ENCODE data around the gene TCF20.

TCF20 gene

GRCh38 chr22:42303396-42304323, 33.2 kb upstream of the TCF20 start:
- H3K9me3 ChIP-seq (ENCODE audit: insufficient read depth, low read depth, low read length): no peaks in the 10 kb centered on the region

GRCh38 chr22:42301742-42302102, 31.3 kb upstream of the TCF20 start:
- no peaks in the 10 kb centered on the region for H3K27me3 ChIP-seq (ENCODE audit: insufficient read depth, low read length, poor library complexity, severe bottlenecking)
- TF ChIP-seq EZH2phosphoT487 (IDR thresholded peaks at IDR 0.05; ENCODE audit: borderline replicate concordance) (no peak), CTCF (conservative IDR thresholded peaks at IDR 0.05; ENCODE audit: low read length) (no peak)
- peaks cover 21% of the 10 kb centered on the region for H3K79me2 ChIP-seq (ENCODE audit: insufficient read depth, low read length)
- H3K4me2 ChIP-seq (ENCODE audit: low read depth, low read length, poor library complexity, severe bottlenecking): peak overlapping the region; percentile 98
- no peaks in the 10 kb centered on the region for H4K20me1 ChIP-seq (ENCODE audit: insufficient read depth, low read length, poor library complexity, severe bottlenecking)
- peaks cover 63% of the 10 kb centered on the region for H3K4me1 ChIP-seq (ENCODE audit: insufficient read depth, low read length, poor library complexity, severe bottlenecking)
- no peaks in the 10 kb centered on the region for H3K36me3 ChIP-seq (ENCODE audit: insufficient read depth, low read length)
- peak overlapping the region; percentile 93 for H3K9ac ChIP-seq (ENCODE audit: low read depth, low read length, poor library complexity, severe bottlenecking)
- no peaks in the 10 kb centered on the region for H3K9me2 ChIP-seq (replicated peaks; ENCODE audit: low read depth, low read length)
- H3K9me3 ChIP-seq (ENCODE audit: insufficient read depth, low read depth, low read length): no peaks in the 10 kb centered on the region
- H3K4me3 ChIP-seq (ENCODE audit: low read length, poor library complexity, severe bottlenecking): no peak overlapping the region
- H2AFZ ChIP-seq (ENCODE audit: low read length): no peak overlapping the region
- H3F3A ChIP-seq (ENCODE audit: low read depth): peaks cover 4% of the 10 kb centered on the region

More at GRCh38 chr22:42303396-42304323, 33.2 kb upstream of the TCF20 start:
- Histone ChIP-seq H3K79me2 (ENCODE audit: insufficient read depth, low read length) (peaks cover 21% of the 10 kb centered on the region), H2AFZ (ENCODE audit: low read length) (no peak overlapping the region), H3K9me2 (replicated peaks; ENCODE audit: low read depth, low read length) (no peaks in the 10 kb centered on the region), H4K20me1 (ENCODE audit: insufficient read depth, low read length, poor library complexity, severe bottlenecking) (no peaks in the 10 kb centered on the region), H3K4me2 (ENCODE audit: low read depth, low read length, poor library complexity, severe bottlenecking) (peak overlapping the region; percentile 17), H3K27me3 (ENCODE audit: insufficient read depth, low read length, poor library complexity, severe bottlenecking) (no peaks in the 10 kb centered on the region), H3K36me3 (ENCODE audit: insufficient read depth, low read length) (no peaks in the 10 kb centered on the region), H3F3A (ENCODE audit: low read depth) (peaks cover 4% of the 10 kb centered on the region), H3K4me1 (ENCODE audit: insufficient read depth, low read length, poor library complexity, severe bottlenecking) (peaks cover 54% of the 10 kb centered on the region), H3K9ac (ENCODE audit: low read depth, low read length, poor library complexity, severe bottlenecking) (no peak overlapping the region), H3K4me3 (ENCODE audit: low read length, poor library complexity, severe bottlenecking) (no peak overlapping the region)
- no peak for TF ChIP-seq CTCF (conservative IDR thresholded peaks at IDR 0.05; ENCODE audit: low read length)
- no peak for TF ChIP-seq EZH2phosphoT487 (IDR thresholded peaks at IDR 0.05; ENCODE audit: borderline replicate concordance)

- Histone ChIP-seq H3K79me2 (ENCODE audit: insufficient read depth, low read length) (peaks cover 21% of the 10 kb centered on the region), H3F3A (ENCODE audit: low read depth) (peaks cover 4% of the 10 kb centered on the region), H2AFZ (ENCODE audit: low read length) (no peak overlapping the region), H4K20me1 (ENCODE audit: insufficient read depth, low read length, poor library complexity, severe bottlenecking) (no peaks in the 10 kb centered on the region), H3K4me3 (ENCODE audit: low read length, poor library complexity, severe bottlenecking) (peak overlapping the region; percentile 75), H3K9ac (ENCODE audit: low read depth, low read length, poor library complexity, severe bottlenecking) (peak overlapping the region; percentile 93), H3K9me2 (replicated peaks; ENCODE audit: low read depth, low read length) (no peaks in the 10 kb centered on the region), H3K36me3 (ENCODE audit: insufficient read depth, low read length) (no peaks in the 10 kb centered on the region), H3K9me3 (ENCODE audit: insufficient read depth, low read depth, low read length) (no peaks in the 10 kb centered on the region), H3K27me3 (ENCODE audit: insufficient read depth, low read length, poor library complexity, severe bottlenecking) (no peaks in the 10 kb centered on the region), H3K4me2 (ENCODE audit: low read depth, low read length, poor library complexity, severe bottlenecking) (peak overlapping the region; percentile 98), H3K4me1 (ENCODE audit: insufficient read depth, low read length, poor library complexity, severe bottlenecking) (peaks cover 64% of the 10 kb centered on the region)
- TF ChIP-seq EZH2phosphoT487 (IDR thresholded peaks at IDR 0.05; ENCODE audit: borderline replicate concordance): no peak
- TF ChIP-seq CTCF (conservative IDR thresholded peaks at IDR 0.05; ENCODE audit: low read length): no peak
Observed at GRCh38 chr22:42301077-42301741, 30.8 kb upstream of the TCF20 start.

Measured in Loucy (cell line).